HG02840 (cell line): Measurements from ENCODE around the gene ZNF219.

Experiments
- ATAC-seq: cut with Tn5 transposase; IDR thresholded peaks from one replicate; pipeline ENCODE4 v1.9.1; 2021; ENCODE audit warnings: mild to moderate bottlenecking, moderate library complexity, moderate number of reproducible peaks; ENCODE audit not compliant: unreplicated experiment, low FRiP score

ZNF219 gene

GRCh38 chr14:21070083-21070609 is 28.3 kb downstream of the ZNF219 start, which contains the start of gene ARHGEF40:
TSS of gene ARHGEF40 (plus strand) at chr14:21070304. CDS start at chr14:21070397, 93 bp downstream.
- no peak for ATAC-seq

GRCh38 chr14:21069388-21070082 is 28.9 kb downstream of the ZNF219 start:
- no peak for ATAC-seq

GRCh38 chr14:21068521-21069387 is 29.7 kb downstream of the ZNF219 start:
- ATAC-seq: no peak

- no peak for ATAC-seq
These were observed 31.5 kb downstream of the ZNF219 start for GRCh38 chr14:21066882-21067502.

- ATAC-seq: no peak
These were observed 35.0 kb downstream of the ZNF219 start for GRCh38 chr14:21063479-21063878.

- ATAC-seq: no peak
These were observed 37.1 kb downstream of the ZNF219 start for GRCh38 chr14:21061347-21061668.

GRCh38 chr14:21060614-21061346 is 37.7 kb downstream of the ZNF219 start:
- ATAC-seq: no peak

GRCh38 chr14:21059842-21060613 is 38.4 kb downstream of the ZNF219 start:
- ATAC-seq: no peak

GRCh38 chr14:21058903-21059302 is 39.6 kb downstream of the ZNF219 start:
- ATAC-seq: no peak

- no peak for ATAC-seq
These were observed 40.4 kb downstream of the ZNF219 start, which contains the start of gene RNASE8 for GRCh38 chr14:21057803-21058675. TSS of gene RNASE8 (plus strand) at chr14:21057822. CDS start at chr14:21057893, 71 bp downstream.

GRCh38 chr14:21056520-21057163 is 41.8 kb downstream of the ZNF219 start:
- ATAC-seq: no peak

- ATAC-seq: no peak
These were observed 42.9 kb downstream of the ZNF219 start for GRCh38 chr14:21055432-21056117.

- no peak for ATAC-seq
These were observed 43.7 kb downstream of the ZNF219 start for GRCh38 chr14:21054768-21055145.

- ATAC-seq: no peak
These were observed 44.2 kb downstream of the ZNF219 start for GRCh38 chr14:21054123-21054767.

- no peak for ATAC-seq
These were observed 45.0 kb downstream of the ZNF219 start for GRCh38 chr14:21053184-21054122.

- ATAC-seq: no peak
These were observed 47.9 kb downstream of the ZNF219 start for GRCh38 chr14:21050597-21050996.
